SW480 (cell line): Measurements from ENCODE around the gene BECN2.
A peak's percentile ranks its signal among the peaks of the same experiment; 100 is the strongest.

Source experiments
- DNase-seq: peaks from one replicate; pipeline ENCODE4 v3.0.0-alpha.2; 2016; ENCODE audit warnings: low spot score

Gene BECN2

GRCh38 chr1:241957692-241958494, at the start of gene BECN2:
Gene BECN2 (plus strand): TSS chr1:241957767. CDS start chr1:241957767, 0 bp downstream.
- no peak for DNase-seq

GRCh38 chr1:241916196-241916595, 41.4 kb upstream of the BECN2 start:
- no peak for DNase-seq

- no peak for DNase-seq
Measured at GRCh38 chr1:241917487-241917886, 40.1 kb upstream of the BECN2 start.

GRCh38 chr1:241918879-241919278, 38.7 kb upstream of the BECN2 start:
- no peak for DNase-seq

DNA sequence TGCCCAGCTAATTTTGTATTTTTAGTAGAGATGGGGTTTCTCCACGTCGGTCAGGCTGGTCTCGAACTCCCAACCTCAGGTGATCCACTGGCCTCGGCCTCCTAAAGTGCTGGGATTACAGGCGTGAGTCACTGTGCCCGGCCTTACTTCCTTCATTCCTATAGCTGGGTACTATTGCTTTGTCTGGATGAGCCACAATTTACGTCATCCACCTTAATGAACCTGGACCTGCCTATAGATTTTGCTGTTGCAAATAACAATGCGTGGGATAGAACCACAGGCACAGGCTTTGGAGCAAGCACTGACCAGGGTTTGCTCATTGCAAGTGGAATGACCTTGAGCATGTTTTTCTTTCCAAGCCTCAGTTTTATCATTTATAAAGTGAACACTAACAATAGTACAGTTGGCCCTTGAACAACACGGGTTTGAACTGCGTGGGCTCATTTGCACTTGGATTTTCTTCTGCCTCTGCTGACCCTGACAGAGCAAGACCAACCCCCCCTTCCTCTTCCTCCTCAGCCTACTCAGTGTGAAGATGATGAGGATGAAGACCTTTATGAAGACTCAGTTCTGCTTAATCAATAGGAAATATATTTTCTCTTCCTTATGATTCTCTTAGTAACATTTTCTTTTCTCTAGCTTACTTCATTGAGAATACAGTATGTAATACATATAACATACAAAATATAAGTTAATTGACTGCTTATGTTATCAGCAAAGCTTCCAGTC, 33.3 kb upstream of the BECN2 start:
- DNase-seq = no peak

- no peak for DNase-seq
Measured at GRCh38 chr1:241926141-241926540, 31.4 kb upstream of the BECN2 start.

DNA sequence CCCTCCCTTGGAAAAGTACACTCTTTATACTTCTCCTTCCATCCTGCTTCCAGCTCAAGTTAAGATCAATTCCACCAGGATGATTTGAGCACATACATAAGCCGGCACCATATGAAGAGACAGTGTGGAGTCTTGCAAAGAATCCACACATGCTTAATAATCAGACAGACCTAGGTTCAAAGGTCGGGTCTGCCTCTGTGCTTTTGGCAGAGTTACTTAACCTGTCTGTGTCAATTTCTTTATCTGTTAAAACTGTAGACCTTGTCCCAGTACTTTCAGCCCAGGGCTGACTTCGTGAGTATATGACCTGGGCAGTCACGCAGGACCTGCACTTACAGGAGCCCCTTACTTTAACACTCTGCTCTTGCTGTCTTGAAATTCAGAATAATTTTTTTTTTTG, 30.2 kb upstream of the BECN2 start:
- no peak for DNase-seq

GRCh38 chr1:241932845-241933244, 24.7 kb upstream of the BECN2 start:
- no peak for DNase-seq

DNA sequence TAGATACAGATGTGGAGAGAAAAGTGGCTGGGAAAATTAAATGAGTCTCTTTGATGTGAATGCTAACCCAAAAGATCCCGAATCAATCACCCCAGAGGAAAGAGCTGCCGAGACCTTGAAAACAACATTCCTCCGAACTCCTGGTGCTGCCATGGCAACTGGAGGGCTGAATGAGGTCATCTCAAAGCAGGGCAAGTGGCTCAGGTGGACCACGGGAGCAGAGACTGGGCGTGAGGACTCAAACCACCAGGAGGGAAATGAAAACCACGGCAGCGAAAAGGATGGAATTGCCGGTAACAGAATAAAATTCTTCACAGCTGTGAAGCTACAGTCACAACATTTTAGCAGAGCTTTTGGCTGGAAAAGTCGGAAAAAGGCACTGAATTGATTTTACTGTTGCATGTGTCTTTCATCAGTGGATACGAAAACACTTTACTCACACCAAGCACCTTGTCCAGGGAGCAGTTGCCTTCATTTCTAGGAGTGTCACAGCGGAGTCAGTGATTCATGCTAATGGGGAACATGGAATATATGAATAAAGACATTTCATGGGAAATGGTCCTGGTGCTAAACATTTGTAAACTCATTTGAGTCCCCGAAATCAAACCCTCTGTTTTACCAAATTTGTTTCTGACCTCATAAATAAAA, 23.2 kb upstream of the BECN2 start:
- DNase-seq = peak; percentile 43

GRCh38 chr1:241934866-241935265, 22.7 kb upstream of the BECN2 start:
- no peak for DNase-seq

- DNase-seq = no peak
Measured at GRCh38 chr1:241939798-241940197, 17.8 kb upstream of the BECN2 start.

DNA sequence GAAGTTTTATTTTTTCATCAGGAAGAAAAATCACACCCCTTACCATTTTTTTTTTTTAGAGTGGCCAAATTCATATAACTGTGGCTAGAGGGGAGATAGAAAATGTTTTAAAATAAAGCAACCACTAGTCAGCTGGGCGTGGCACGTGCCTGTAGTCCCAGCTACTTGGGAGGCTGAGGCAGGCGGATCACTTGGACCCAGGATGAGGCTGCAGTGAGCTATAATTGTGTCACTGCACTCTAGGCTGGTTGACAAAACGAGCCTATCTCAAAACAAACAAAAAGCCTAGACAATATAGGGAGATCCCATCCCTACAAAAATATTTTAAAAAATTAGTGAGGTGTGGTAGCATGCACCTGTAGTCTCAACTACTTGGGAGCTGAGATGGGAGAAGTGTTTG, 14.8 kb upstream of the BECN2 start:
- DNase-seq = no peak

DNA sequence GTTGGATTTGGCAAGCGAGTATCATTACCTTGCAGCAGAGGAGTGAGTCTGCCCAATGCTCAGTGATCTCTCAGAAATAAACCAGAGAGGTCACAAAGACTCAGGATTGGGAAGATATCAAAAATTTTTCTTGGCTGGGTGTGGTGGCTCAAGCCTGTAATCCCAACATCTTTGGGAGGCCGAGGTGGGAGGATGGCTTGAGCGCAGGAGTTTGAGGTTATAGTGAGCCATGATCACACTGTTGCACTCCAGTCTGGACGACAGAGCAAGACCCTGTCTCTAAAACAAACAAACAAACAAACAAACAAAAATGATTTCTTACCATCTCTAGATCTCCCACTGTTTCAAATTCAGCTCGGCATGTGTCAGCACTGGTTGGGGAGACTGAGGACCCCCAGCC, 13.3 kb upstream of the BECN2 start:
- no peak for DNase-seq

DNA sequence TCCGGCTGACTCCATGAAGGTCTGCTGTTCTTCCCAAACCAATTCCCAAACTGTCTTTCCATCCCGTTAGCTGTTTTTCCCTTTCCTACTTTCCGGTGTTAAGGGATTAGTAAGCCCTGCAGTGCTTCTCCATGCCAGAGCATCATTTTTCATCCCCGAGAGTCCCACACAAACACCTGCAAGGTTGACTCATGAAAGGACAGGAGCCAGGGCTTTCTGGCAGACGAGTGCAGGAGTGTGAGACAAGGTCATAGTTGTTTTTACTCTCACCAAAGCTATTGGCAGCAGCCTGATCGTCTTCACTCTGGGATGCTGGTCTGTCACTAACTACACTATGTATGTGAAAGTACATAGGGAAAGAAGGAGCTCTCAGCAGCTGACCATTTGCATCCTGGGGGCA, 10.2 kb upstream of the BECN2 start:
- DNase-seq = no peak

DNA sequence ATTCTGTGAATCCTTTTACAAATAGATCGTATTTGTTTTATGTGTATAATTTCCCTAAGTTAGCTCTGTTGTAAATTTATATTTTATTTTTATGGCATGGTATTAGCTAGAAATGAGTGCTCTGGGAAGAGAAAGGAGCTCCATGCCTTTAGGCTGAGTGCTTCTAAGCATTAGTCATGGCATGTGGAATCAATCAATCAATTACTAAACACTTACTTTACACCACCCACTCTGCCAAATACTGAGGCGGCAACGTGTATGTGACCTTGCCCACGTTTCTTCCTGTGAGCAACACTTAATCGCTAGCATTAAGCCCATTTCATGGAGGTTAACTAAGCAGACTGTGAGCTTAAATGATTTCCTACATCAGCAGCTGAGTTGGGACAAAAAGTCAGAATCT, 7.2 kb upstream of the BECN2 start:
- no peak for DNase-seq

- no peak for DNase-seq
Measured at GRCh38 chr1:241962153-241962552, 4.6 kb downstream of the BECN2 start.

GRCh38 chr1:241963722-241964121, 6.2 kb downstream of the BECN2 start:
- DNase-seq = no peak

- DNase-seq = no peak
Measured at GRCh38 chr1:241964550-241965282, 7.1 kb downstream of the BECN2 start.

GRCh38 chr1:241968611-241969010, 11.0 kb downstream of the BECN2 start:
- DNase-seq = no peak

- no peak for DNase-seq
Measured at GRCh38 chr1:241972703-241973369, 15.3 kb downstream of the BECN2 start.

- no peak for DNase-seq
Measured at GRCh38 chr1:241976229-241976628, 18.7 kb downstream of the BECN2 start.

DNA sequence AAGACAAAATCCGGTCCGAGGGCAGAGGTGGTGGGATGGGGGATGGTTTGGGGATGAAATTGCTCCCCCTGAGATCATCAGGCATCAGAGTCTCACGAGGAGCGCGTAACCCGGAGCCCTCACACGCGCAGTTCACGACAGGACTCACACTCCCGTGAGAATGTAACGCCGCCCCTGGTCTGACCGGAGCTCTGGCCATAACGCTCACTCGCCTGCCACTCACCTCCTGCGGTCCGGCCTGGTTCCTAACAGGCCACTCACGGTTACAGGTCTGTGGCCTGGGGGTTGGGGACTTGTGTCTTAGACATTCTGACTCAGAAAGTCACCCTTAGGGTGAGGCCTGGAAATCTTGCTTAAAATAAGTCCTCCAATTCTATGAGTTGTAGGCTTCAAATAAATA, 21.5 kb downstream of the BECN2 start:
- DNase-seq = no peak
